GM18907 (cell line): ENCODE data around the gene E2F3.

Source experiments
- ATAC-seq: cut with Tn5 transposase; IDR thresholded peaks from one replicate; pipeline ENCODE4 v1.9.1; 2021; ENCODE audit warnings: mild to moderate bottlenecking, moderate library complexity; ENCODE audit not compliant: unreplicated experiment

E2F3 gene

DNA sequence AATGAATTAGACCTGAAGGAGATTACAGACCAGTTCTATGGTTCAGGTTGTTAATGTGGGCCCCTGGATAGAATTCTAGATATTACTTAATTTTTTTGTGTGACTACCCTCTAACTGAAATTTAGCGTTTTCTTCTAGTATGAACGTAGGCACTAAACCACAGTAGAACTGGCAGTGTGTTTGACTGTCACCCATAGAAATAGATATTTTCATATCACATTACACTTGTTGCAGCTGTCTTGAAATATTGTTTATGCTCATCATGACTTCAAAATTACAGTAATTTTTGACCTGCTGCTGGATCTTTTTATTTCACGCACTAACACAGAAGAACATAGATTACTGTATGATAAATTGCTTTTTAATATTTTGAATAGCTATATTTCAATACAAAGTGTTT lies 31.6 kb downstream of the E2F3 start:
- ATAC-seq = no peak

GRCh38 chr6:20433929-20434328 lies 32.2 kb downstream of the E2F3 start:
- ATAC-seq = no peak

- ATAC-seq = no peak
These were observed 33.1 kb downstream of the E2F3 start for GRCh38 chr6:20434766-20435165.

DNA sequence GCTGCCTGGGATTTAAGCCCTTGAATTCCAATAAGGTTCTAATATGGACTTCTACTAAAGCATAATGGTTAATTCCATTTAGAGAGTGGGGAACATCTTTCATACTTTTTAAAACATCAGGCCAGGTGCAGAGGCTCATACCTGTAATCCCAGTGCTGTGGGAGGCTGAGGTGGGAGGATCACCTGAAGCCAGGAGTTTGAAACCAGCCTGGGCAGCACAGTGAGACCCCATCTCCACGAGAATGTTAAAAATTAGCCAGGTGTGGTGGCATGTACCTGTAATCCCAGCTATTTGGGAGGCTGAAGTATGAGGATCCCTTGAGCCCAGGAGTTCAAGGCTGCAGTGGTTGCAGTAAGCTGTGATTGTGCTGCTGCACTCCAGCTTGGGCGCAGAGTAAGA lies 35.0 kb downstream of the E2F3 start:
- ATAC-seq = no peak

DNA sequence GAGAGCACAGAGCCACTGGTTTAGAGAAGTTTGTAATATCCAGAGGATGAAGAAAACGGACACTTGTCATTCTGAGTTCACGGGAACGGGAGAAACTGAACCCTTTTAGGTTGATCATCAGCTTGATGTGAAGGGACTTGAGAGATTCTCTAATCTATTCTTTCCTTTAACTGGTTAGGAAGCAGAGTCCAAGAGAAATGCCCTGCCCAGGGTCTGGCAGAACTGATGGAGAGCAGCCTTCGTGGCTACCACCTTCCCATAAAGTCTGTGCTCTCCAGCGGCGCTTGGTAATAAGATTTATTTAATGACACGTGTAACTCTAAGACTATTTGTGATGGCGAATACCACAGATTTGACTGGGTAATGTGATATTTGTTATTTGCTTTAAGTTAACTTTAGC lies 36.0 kb downstream of the E2F3 start:
- ATAC-seq = no peak

GRCh38 chr6:20438462-20439070 lies 36.9 kb downstream of the E2F3 start:
- ATAC-seq = no peak

- ATAC-seq = no peak
These were observed 37.9 kb downstream of the E2F3 start for GRCh38 chr6:20439558-20439957.

DNA sequence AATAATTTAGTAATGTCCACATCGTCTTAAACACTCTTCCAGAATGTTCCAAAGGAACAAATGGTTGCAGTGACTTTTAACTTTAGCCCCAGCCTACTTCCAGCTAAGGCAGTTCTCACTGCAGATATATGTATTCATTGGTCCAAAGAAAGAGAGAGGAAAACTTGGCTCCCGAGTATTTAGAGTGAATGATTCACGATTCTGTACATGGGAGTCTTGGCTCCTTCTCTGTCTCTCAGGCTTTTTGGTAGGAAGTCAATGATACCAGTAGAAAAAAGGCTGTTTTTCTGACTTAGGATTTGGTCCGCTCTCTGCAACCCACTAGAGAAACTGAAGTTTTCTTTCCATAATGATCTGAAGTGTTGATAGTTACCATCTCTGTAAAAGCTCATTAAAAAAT lies 38.6 kb downstream of the E2F3 start:
- no peak for ATAC-seq

DNA sequence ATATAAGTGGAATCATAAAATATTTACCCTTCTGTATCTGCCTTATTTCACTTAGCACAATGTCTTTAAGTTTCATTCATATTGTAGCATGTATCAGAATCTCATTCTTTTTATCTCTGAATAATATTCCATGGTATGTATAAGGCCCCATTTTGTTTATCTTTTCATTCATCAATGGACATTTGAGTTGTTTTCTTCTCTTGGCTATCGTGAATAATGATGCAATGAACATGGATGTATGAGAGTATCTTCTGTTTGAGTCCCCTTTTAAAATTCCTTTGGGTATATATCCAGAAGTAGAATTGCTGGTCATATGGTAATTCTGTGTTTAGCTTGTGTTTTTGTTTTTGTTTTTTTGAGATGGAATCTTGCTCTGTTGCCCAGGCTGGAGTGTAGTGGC lies 39.6 kb downstream of the E2F3 start:
- no peak for ATAC-seq

DNA sequence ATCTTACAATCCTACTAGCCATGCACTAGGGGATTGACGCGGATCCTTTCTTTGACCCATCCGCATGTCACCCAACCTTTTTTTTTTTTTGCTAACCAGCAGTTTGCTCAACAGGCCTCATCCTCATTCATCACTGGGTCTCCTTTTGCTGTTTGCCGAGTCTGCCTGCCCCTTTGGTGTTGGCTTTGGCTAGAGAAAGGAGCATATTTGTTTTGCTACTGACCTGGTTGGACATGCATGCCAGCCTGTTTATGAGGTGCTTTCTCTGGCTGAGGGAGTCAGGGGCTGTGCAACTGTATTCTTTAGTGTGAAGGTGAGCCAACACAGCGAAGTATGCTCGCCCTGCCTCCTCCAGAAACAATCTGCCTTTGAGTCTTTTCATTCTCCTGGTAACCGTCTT lies 40.2 kb downstream of the E2F3 start:
- ATAC-seq = no peak

DNA sequence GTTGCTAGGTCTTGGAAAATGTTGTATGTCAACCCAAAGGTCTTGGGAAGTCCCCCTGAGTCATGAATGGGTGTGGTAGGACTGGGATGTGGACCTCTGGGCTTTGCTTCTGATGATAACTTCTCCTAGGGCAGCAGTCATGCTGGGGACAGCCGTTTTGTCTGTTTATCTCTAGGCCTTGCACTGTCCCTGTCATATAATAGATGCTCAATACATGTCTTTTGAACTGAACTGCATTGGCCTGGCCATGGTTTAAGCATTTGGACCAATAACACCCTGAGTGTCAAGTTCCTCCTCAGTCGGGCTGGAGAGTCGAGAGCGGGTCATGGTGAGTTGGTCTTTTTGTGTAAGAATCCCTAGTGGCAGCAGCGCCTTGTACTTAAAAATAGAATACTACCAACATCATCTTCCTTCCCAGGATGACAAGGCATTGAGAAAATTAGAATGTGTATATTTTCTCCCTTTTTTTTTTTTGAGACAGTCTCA lies 43.1 kb downstream of the E2F3 start:
- ATAC-seq = no peak

DNA sequence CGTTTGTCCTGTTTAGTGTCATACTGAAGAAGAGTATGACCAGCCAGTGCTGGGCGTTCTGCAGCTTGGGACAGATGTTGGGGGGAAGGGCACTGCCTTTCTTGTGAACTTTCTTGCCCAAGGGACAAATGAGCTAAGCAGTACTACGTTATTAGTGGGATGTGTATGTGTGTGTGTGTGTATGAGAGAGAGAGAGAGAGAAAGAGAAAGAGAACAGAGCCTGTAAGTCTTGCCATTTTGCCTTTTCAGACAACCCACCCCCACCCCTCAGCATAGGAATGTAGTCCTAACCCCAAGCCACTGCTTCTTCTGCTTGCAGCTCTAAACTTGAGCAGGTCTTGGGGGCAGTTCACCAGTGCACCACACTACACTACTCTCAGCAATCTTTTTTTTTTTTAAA lies 45.5 kb downstream of the E2F3 start:
- ATAC-seq = no peak

- ATAC-seq = no peak
These were observed 46.0 kb downstream of the E2F3 start for GRCh38 chr6:20447581-20448132.

DNA sequence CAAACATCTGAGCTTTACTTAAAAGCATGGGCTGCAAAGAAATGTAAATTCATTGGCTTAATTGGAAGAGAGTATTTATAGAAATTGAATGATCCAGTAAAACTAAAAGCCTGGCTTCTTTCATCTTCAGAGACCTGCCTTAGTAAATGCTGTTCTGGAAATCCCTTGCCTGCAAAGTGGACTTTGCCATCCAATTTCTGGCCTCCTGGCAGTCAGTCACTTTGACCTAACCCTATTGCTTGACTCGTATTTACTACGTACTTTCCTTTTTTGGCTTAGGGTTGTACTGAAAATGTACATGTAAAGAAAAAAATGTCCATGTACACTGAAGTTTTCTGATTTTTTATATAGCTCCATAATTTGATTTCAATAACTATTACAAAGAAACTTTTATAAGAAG lies 47.1 kb downstream of the E2F3 start:
- ATAC-seq = no peak

DNA sequence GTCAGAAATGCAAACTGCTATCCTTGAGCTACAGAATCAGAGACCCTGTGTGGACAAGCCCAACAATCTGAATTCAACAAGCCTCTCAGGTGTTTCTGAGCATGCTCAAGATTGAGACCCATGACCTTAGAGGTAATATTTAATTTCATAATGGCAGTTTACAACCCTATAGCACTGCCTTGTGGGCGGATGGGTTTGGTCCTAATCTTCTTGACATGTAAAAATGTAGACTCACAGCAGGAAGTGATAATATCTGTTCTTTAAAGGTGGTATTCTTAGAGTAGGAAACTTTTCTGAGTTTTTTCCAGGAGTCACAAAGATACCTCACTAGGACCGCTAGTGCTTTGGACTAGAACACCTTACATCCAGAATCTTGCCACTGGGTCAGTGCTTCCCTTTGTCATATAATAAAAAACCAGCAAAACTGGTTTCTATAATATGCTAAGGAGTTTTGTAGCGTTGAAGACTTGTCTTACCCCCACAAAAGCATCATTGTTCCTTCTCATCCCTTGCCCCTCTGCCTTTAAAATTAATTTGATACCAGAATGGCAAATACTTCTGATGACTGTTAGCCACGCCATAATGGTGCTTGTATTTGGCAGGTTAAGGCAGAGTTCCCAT lies 52.6 kb downstream of the E2F3 start:
- no peak for ATAC-seq

DNA sequence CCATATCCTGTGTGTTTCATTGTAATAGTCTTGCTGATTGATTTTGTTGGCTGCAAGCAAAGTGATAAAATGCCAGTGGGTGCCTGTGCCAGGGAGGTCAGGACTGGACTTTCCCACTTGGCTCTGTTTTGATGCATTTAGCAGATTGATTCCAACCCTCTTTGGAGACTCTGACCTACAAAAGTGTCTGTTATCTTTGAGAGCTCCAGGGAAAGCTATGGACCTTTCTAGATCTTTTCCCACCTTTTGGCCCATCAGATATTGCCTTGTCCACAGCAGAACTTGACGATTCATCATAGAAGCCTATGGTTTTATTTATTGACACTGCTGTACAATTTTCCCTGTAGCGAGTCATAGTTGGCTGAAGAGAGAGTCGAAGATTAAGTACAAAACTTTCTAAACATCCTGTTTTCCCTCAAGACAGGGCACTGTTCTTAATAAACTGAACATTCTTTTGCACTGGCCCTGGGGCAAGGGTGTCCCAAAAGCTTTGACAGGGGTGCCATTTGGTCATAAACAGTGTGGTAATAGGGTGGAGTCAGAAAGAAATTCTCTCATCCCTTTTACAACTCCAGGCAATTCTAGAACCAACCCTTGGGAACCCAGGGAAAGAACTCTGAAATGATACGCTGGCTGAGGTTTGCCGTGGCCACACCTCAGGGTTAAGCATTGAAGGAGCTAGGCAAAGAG lies 53.7 kb downstream of the E2F3 start:
- no peak for ATAC-seq

- no peak for ATAC-seq
These were observed 56.6 kb downstream of the E2F3 start for GRCh38 chr6:20458027-20458894.

DNA sequence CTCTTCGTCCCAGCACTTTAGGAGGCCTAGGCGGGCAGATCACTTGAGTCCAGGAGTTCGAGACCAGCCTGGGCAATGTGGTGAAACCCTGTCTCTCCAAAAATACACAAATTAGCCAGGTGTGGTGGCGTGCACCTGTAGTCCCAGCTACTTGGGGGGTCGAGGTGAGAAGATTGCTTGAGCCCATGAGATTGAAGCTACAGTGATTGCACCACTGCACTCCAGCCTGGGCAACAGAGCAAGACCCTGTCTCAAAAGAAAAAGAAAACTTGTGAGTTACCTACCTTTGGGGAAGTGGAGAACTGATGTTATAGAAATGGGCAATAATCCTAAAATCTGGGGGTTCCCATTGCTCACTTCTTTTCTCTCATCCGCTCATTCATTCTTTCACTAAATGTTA lies 58.0 kb downstream of the E2F3 start:
- ATAC-seq = no peak

DNA sequence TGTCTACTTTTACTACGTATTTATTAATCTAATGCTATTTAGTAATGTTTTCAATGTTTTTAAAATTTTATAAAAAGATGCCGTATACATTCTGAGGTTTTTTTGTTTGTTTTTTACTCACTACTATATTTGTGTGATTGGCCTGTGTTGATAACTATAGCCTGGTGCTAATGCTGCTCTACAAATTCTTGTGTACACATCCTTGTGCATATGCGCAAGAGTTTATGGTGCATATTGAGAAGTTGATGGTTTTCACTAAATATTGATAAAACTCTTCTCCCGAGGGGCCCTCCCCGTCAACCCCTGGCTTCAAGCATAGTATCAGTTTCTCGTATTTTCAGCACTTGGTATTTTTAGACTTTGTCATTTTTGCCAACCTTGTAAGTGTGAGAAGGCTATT lies 59.9 kb downstream of the E2F3 start:
- ATAC-seq = no peak

DNA sequence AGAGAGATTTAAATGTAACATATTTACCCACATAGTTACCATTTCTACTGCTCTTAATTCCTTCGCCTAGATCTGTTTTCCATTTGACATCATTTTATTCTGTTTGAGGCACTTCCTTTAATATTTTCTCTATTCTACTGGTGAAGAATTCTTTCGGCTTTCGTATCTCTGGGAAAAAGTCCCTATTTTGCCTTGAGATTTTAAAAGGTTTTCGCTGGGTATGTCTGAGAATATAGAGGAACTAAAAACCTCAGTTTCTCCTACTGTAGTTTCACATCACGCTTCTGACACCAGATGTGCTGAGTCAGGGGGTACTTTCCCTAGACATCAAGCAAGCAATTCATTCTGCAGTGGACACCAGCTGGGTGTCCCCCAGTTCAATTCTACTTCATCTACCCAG lies 61.7 kb downstream of the E2F3 start:
- peak; percentile 67 for ATAC-seq

- no peak for ATAC-seq
These were observed 62.4 kb downstream of the E2F3 start for GRCh38 chr6:20464041-20464440.
